Activated T-cell treated with anti-CD3 and anti-CD28 coated beads for 4 hours (primary cell): ENCODE data around the gene FBF1.

ENCODE experiments used
- DNase-seq: peaks from one replicate; pipeline ENCODE4 v3.0.0-alpha.2; 2020

The FBF1 gene

DNA sequence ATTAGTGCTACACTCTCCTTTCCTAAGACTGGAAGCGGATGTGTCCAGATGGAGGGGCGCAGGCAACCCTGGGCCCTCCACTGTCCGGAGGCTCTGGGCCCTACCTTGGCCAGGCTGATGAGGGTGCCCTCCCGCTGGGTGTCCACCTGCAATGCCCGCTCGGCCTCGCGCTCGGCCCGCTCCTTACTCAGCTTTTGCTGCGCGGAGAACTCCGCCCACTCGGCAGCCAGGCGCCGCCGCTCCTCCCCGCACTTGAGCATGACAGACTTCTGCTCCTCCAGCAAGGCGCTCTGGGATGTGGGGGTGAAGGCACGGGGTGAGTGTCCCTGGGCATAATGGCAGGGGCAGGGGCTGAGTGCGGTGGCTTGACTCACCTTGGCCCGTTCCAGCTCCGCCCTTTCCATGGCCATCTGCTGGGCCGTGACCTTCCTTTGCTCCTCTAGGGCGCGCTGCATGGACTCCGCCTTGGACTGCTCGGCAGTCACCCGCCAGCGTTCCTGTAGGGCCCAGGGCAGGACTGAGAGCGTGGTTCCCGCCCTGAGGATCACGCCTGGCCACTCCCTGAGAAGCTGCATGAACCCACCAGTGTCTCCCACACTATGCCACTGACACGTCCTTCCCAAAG lies 26.1 kb downstream of the FBF1 start:
- DNase-seq = no peak

DNA sequence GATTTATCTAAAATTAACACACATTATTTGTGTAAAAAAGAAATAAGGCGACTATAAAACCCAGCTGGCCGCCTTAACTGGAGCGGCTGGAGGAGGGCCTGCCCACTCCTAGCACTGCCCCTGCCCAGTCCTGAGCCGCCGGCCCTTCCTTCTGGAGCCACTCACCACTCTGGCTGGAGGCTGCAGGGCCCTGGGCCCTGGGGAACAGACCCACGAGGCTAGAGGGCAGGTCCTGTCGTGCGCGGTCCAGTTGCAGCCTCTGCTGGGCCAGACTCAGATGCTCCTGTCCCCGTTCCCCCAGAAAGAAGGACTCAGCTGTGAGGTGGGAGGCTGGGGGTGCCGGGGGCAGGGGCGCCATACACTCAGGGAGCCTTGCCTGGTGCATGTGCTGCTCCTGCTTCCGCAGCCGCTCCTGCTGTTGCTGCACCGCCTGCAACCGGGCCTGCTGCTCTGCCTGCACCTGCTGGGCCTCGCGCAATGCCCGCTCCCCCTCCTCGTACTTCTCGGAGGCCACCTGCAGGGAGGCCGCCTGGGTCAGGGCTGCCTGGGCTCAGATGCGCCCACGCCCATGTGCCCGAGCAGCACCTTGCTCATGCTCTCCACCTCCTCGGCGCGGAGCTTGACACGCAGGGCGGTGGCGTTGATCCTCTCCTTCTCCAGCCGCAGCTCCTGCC lies 27.2 kb downstream of the FBF1 start:
- DNase-seq = no peak

DNA sequence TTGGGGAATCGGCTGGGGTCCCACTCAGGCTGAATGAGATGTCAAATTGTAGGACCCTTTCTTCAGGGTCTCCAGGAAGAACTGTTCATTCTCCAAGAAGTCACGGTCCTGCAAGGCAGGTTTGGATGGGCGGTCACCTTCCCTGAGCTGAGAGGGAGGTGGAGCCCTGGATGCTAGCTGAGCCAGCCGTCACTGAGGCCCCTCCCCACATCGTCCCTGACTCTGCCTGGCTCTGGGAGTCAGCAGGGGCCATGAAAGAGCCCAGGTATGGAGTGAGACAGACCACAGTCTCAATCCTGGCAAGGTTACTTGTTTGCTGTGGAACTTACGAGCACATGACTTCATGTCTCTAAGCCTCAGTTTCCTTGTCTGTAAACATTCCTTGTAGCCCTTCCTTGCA lies 30.1 kb downstream of the FBF1 start:
- DNase-seq = no peak

DNA sequence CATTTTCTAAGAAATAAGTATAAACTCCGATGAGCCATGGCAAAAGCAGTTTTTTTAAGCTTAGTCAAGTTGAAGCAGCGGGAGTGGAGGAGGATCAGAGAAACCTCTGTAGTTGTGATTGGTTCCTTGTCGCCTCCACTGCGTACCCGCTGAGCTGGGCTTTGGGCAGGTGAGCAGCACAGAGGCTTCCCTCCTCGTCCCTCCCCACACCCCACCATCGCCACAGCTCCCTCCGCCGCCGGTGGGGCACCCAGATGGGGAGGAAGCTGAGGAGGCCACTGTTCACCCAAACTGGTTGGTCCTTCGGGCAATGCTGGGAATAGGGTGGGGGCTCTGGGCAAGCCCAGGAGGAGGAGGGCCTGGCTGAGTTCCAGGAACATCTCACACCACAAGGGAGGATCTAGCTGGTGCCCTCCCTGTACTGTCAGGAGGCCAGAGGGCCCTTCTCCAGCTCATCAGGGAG lies 31.0 kb downstream of the FBF1 start:
- no peak for DNase-seq

DNA sequence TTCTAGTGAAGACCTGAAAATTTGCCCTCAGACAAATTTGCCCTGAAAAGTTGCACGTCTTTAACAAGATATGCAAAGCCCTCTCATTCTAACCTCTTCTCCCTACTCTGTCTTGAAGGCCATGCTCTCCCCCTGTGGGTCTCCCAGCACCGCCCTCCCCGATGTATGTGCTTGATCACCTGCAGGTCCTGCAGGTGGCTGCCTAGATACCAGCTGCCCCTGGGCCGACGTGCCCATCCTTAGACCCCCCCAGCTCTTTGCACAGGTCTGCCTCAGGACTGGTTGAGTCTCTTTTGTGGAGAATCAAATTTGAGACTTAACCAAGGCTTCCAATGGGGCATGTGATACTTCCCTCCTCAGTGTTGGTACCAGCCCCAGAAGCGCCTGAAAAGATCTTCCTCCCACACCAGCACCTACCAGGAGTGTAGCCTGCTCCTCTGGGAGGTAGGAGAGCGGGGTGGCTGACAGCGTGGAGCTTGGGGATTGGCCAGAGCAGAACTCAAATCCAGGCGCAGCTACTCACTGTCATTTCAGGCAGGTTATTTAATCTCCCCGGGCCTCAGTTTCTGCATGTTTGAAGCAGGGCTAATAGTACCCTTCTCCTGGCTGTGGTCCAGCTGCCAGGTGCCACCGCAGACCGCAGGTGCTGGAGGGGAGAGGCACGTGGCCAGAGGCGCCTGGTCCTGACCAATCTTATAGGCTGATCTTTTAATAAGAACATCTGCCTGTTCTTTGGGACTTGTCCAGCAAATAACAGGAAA lies 31.6 kb downstream of the FBF1 start:
- no peak for DNase-seq

DNA sequence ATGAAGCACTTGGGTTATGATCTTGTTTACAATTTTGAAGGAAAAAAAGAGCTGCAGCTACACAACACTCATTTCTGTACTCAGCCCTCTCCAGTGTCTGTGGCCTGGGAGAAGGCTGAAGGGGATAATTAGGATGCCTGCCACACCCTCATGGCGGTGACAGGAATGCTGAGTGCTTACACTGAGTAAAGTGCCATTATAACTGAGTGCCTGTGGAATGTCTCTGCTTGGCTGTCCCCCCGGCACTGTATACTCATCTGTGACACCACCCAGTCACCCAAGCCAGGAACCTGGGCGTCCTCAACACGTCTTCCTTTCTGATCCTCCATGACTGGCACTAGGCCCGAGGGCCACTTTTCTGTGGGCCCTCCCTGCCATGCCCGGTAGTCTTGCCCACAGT lies 32.6 kb downstream of the FBF1 start:
- DNase-seq = no peak

DNA sequence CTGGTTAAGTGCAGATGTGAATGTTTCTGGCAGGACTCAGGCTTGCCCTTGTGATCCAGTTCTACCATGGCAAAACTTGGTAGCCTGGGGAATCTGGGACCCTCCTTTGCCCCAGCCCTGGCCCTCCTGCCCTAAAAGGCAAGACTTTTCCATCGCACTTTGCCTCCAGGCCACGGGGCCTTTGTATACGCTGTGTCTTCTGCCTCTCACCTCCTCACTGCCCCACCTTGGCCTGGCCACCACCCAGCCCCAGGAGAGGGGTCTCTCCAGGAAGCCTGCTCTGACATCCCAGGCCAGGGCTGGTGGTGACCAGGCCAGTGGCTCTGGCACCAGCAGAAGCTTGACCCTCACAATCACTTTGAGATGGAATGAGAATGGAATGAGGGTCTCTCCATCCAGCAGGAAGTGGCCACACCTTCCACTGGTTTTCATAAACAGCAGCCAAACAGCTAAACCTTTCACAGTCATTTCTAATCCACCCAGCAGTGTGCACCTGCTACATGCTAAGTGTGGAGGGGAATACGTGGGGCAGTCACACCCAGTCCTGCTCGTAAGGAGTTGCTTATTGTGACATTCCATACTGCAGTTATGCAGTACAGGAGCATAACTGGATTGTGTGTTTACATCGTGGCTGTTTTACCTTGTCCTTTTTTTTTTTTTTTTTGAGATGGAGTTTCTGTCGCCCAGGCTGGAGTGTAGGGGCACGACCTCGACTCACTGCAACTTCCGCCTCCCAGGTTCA lies 34.5 kb downstream of the FBF1 start:
- DNase-seq = no peak

DNA sequence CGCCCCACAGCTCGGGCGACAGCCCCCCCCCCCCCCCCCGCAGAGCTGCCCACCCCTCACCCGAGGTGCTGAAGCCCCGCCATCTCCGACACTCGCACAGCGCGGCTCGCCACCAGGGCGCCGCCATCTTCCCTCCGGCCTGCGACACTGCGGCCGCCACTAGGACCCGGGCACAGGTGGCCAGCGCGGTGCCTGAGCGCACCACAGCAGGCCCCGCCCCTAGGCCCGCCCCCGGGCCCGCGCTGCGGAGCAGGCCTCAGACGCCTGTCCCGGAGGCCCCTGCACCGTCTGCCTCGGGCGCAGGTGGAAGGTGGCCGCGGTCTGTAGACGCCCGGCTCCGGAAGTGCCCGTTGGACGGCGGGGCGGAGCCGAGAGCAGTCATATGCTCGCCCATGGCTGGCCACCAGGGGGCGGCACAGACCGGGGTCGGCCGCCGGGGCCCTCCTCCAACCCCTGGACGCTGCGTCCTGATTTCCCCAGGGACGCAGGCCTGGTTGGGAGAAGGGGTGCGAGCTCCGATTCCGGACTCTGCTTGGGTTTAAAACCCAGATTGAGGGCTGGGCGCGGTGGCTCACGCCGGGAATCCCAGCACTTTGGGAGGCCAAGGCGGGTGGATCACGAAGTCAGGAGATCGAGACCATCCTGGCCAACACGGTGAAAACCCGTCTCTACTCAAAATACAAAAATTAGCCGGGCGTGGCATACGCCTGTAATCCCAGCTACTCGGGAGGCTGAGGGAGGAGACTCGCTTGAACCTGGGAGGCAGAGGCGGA lies 35.9 kb downstream of the FBF1 start, which contains the start of gene MRPL38:
MRPL38 (minus strand) TSS at position 136 of the 773 bp plus-strand sequence; CDS start at position 127, 9 bp downstream.
- DNase-seq = peak; percentile 78

DNA sequence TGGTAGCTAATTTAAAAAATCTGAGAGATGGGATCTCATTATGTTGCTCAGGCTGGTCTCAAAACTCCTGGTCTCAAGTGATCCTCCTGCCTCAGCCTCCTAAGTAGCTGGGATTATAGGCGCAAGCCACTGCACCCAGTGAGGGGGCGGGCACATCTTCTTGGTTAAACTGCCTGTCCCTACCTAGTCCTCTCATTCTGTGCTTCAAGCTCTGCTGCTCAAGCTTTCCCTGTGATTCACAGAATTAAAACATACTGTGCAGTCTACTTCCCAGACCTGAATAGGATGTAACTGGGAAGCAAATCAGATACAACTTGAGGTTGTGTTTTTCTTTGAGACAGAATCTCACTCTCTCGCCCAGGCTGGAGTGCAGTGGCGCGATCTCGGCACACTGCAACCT lies 38.4 kb downstream of the FBF1 start:
- no peak for DNase-seq

DNA sequence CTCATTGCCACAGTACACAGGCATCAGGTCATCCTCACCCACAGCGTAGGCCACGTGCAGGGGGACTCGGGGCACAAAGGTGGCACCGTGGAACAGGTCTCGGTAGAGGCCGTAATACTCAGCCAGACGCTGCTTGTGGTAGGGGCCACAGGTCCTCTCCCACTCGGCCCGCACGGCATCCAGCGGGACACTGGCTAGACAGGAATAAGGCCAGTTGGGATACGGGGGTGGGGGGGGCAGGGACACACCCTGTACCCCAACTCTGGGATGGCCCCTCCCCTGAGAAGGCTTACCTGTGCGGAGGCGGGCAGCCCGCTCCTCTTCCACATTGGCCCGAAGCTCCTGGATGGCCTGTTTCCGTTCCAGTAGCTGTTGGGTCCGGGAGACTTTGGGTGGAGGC lies 39.1 kb downstream of the FBF1 start:
- no peak for DNase-seq

DNA sequence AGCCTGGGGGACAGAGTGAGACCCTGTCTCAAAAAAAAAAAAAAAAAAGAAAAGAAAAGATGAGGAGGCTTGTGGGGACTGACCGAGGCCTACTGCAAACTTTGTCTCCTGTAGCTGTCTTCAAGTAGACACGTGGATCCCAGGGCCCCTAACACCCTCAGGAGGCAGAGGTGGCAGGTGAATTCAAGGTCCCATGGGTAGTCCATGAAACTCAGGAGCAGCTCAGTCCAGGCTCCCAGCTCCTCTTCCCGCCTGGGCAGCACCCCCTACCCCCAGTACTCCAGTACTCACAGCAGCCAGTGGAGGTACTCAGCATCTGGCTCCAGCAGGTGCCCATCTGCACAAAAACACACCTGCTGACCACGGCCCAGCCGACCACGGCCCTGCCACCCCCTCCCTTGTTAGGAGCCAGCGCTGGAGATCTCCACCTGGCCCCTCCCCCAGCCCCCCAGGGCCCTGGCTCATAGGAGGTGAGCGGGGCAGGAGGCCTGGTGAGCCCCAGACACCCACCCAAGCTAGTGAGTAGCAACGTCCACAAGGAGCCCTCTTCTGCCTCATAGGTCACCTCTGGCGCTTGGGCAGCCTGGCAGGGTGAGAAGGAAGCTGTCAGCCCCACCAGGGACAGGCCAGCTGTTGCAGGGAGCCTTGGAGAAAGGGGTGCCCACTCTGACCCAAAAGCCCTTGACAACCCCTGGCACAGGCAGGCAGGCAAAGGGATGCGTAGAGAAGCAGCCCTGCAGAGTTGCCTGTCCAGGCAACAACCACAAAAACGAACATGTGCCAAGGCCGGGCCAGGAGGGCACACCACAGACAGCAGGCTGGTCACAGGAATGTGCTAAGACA lies 39.9 kb downstream of the FBF1 start:
- DNase-seq = no peak

DNA sequence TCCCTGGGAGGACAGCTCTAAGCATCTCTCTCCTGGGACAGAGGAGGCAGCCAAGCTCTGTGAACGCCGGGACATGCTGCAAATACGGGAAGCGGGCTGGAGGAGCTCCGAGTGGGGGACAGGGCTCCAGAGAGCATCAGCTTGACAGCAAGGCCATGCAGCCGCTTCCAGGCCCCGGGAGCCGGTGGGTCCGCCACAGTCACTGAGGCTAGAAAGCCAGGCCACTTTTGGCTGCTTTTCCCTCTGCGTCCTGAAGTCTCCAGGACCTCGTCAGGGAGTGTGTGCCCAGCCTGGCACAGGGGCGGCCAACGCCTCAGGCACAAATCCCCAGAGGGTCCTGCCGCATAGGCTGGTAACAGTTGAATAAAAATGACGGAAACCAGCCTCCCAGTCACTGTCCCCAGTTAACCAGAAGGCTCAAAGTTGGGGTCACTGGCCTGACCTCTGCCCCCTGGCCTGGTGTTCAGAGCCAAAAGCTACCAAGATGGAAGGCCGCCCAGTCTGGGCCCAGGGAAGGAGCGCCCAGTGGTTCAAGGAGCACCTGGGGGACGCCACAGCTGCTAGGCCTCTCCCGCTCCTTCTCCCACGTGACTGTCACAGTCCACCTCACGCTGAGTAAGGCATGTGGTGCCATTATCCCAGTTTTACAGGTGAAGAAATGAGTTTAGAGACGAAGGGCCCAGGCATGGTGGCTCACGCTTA lies 40.9 kb downstream of the FBF1 start:
- DNase-seq = no peak

DNA sequence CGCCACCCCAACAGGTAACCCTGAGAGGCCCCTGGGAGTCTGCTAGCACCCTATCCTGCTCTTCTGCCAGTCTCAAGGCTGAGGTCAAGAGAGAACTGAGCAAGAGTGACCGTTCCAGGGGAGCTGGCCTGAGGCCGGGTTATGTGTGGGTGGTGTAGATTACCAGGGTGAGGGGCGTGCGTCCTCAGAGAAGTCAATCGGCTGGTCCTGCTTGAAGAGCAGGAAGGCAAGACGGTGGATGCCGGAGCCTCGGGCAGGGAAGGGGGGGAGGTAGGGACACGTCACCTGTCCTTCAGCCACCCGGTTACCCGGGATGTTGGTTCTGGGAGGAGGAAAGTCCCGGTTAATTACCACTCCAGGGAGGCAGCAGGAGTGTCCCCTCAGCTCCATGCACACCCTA lies 41.5 kb downstream of the FBF1 start:
- no peak for DNase-seq

DNA sequence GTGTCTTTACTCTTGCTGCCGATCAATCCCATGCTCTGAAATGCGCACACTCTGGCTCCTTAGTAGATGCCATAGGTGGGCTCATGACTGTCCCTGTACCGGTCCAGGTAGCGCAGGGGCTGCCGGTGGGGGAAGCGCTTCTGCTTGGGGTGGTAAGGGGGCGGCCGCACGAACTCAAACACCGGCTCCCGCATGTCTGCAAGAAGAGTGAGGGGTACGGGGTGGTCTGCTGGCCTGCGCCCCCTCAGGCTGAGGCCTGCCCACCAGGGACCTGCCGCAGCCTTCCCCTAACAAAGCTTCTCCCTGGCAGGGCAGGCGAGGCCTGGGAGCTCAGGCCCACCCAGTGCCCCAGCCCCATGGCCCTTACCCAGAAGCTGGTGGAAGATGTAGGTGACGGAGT lies 42.1 kb downstream of the FBF1 start:
- DNase-seq = no peak

DNA sequence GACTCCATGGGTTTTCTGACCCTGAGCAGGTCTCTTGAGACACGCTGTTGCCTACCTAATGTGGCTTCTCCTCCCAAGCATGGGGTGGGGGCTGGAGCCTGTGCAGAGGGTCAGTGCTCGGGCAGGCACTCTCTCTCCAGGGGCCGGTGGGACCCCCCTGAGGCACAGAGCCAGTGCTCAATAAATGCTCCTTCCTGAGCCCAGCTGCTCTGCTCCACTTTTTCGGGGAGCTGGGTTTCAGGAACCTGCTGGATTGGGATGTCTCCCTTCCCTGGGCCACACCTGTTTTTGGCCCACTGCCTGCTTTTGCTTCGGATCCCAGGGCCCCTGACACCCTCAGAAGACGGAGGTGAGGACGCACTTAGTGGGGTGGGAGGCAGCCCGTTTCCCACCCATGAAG lies 42.8 kb downstream of the FBF1 start:
- DNase-seq = no peak

DNA sequence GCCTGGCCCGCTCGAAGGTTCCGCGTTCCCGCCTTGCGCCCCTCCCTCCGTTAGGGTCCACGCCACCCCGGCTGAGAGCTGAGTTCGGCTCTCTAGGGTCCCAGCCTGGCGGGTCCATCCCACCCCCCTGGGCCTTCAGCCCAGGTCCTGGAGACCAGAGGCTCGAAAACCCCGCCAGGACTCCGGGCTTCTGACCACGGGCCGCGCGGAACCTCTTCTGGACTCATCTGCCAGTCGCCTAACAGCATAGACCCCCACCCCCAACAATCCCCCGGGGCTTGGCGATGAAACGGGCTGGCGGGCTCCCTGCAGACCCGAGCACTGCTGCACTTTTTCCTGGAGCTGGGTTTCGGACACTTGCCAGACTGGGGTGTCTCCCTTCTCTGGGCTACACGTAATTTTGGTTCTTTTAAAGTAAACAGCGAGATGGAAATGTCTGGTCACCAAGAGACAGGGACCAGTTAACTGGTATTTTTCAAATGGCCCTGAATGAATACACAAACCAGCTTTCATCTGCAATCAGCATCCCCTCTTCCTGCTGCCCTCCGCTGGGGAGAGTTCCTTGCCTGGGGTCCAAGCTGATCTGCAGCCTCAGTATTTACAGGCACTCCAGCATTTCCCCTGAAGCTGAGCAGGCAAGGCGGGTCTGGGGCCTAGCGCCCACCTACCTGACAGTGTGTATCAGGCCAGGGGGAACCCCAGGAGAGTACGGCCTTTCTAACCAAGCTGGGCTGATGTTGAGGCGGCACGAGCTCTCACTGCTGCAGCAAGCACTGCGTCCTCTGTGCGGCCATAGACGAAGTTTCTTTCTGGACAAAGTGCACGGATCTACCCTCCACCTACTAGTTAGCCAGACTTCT lies 43.5 kb downstream of the FBF1 start:
- no peak for DNase-seq

DNA sequence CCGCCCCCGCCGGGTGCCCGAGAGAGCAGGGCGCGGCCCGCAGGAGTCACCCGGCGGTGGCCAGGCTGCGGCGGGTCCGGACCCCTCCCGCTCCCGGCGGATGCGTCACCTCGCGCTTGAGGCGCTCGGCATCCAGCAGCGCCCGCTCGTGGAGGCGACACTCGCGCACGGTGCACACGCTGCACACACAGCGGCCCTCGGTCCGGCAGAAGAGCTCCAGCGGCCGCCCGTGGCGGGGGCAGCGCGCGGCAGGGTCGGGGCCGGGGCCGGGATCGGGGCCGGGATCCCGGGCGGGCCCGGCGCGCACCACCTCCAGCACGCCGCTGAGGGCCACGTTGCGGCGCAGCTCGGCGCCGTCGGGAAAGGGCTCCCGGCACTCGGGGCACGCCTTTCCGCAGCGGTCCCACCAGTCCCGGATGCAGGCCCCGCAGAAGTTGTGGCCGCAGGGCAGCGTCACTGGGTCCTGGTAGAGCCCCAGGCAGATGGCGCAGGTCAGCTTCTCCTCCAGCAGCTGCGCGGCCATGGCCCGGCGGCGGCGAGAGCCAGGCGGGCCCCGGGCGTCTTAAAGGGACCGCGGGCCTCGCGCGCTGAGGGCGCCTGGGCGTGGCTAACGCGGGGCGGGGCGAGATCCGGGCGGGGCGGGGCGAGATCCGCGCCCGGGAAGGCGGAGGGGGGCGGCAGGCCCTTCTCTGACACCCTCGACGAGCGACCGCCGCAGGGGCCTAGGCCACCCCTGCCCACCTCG lies 44.3 kb downstream of the FBF1 start, which contains the start of gene TRIM65:
TRIM65 (minus strand) TSS at position 537 of the 745 bp plus-strand sequence; CDS start at position 523, 14 bp downstream.
- DNase-seq = peak; percentile 71

DNA sequence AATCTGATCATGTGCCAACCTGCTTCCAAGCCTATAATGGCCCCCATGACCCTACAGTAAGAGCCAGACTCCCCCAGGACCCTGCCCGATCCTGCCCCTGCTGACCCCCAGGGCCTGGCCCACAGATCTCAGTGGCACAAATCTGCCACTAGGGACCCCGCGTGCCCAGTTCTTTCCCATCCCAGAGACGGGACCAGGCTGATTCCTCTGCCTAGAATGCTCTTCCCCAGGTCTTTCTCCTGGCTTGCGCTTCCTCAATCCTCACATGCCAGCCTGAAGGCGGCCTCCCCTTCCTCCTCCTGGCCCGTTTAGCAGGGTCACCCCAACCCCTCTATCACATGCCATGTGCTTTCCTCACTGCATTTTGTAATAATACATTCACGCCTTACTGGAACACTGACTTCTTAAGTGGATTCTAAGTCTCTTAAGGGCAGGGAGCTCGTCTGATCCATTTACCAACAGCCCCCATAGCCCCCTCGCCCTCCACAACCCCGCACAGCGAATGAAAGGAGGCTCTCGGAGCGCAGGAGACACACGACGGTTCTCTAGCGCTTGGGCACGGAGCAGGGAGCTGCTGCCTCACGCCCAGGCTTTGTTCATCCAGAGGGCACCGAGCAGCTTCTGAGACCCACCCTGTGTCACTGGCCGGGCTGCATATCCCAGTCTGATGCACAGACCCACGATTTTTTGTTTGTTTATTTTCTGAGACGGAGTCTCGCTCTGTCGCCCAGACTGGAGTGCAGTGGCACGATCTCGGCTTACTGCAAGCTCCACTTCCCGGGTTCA lies 45.3 kb downstream of the FBF1 start:
- no peak for DNase-seq
